HG03280 (cell line): ENCODE measurements around the gene WDR91.
"Not testable (repeated sequence)": the region's sequence is repeated elsewhere in the genome, so short reads cannot be mapped to it uniquely, and the experiment has no call there.

Experiments
- ATAC-seq: cut with Tn5 transposase; IDR thresholded peaks from one replicate; pipeline ENCODE4 v1.9.1; 2021; ENCODE audit warnings: mild to moderate bottlenecking, moderate library complexity; ENCODE audit not compliant: unreplicated experiment

The WDR91 gene

DNA sequence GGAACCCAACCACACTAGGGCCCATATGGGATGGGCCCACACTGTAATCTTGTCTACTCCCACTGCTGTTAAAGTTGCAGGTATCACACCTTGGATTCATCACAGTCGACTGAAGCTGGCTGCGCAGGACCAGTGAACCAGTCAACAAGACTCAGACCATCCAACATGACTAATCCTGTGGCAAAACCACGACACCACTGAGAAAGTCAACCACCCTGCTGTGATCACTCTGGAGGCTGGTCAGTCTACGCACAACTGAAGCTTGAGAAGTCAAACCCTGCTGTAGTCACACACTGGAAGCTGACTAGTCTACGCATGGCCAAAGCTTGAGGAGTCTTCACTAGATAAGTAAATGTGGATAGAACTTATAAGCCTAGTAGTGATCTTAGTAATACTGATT is 31.2 kb downstream of the WDR91 start:
- no peak for ATAC-seq

DNA sequence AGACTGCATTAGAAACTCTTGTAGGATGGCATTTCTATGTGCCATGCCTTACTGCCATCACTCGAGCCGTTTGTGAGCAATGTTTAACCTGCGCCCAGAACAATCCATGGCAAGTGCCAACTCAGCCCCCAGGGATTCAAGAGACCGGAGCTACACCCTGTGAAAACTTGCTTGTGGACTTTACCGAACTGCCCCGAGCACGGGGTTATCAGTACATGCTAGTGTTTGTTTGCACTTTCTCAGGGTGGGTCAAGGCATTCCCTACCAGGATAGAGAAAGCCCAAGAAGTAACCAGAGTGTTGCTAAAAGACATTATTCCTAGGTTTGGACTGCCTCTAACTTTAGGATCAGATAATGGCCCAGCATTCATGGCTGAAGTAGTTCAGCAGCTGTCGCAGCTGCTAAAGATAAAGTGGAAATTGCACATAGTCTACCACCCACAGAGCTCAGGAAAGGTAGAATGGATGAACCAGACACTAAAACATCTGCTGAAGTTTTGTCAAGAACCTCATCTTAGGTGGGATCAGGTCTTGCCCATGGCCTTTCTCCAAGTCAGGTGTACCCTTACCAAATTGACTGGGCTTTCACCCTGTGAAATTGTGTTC is 31.9 kb downstream of the WDR91 start:
- no peak for ATAC-seq

DNA sequence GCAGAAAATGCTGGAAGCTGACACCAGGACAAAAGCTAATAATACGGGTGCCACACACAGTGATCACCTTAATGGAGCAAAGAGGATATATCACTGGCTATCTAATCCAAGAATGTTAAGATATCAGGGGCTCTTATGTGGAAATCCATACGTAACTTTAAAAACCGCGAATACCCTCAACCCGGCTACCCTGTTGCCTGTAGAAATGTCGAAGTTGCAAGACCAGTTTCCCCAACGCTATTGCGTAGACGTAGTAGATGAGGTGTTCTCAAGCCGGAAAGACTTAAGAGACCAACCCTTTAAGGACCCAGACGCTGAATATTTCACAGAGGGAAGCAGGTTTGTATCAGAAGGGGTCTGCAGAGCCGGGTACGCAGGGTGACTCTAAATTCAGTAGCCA is 33.0 kb downstream of the WDR91 start:
- ATAC-seq, result no peak

DNA sequence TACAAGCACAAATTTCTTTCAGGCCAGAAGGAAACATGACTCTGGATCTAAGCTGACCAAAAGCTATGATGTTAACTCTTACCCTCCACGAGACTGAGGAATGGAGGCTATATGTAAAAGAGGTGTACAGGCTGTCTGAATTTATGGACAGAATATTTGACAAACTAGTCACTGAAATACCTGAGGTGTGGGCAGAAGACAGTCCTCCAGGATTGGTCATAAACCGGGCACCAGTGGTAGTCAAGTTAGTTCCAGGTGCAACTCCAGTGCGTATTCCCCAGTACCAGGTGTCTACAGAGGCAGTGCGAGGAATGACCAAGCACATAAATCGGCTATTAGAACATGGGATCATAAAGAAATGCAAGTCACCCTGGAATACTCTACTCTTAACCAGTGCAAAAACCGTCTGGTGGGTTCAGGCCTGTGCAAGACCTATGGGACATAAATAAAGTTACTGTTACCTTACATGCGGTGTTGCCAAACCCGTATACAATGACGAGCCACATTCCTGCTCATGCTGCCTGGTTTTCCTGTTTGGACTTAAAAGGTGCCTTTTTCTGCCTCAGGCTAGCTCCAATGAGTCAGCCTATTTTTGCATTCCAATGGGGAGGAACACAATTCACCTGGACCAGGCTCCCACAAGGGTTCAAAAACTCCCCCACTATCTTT is 34.2 kb downstream of the WDR91 start:
- ATAC-seq, result no peak

DNA sequence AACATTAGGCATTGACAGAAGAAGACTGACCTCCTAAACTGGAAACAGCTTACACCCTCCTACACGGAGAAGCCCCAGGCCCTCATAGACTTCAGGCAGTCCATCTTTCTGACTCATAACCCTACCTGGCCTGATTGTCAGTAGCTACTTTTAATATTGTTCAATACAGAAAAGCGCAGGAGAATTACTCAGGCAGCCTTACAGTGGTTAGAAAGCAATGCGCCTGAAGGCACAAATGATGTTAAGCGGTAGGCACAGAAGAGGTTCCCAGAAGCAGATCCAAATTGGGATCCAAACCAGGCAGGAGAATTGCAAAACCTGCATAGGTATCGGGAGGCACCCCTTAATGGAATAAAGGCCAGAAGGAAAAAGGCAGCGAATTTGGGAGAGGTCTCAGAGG is 35.4 kb downstream of the WDR91 start:
- ATAC-seq, result no peak

DNA sequence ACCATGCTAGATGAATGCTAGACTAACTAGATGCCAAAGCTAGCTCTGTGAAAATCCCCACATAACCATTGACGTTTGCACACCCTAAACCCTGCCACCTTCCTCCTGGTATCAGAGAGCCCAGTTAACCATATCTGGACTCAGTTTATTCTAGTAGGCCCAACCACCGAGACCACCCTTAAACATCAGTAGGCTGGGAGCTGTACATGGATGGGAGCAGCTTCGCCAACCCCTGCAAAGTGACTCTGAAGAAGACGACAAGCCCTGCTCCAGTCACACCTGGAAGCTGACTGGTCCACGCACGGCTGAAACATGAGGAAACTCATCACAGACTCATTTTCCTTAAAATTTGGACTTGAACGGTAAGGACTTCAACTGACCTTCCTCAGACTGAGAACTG is 36.4 kb downstream of the WDR91 start:
- ATAC-seq, result no peak

DNA sequence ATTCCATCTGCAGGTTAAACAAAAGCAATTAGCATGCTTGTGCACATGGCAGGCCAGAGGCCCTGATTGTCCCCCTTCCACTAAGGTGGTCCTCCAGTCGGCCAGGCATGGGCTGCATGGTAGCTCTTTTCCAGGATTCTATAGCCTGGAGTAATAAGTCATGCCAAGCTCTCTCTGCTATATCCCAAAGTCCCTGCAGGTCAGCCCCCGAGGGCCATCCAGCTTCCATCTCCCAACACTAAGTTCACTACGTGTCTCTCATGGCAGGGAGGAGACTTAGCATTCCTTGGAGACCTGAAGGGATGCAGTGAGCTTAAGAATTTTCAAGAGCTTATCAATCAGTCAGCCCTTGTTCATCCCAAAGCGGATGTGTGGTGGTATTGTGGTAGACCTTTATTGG is 37.4 kb downstream of the WDR91 start:
- ATAC-seq, result not testable (repeated sequence)

DNA sequence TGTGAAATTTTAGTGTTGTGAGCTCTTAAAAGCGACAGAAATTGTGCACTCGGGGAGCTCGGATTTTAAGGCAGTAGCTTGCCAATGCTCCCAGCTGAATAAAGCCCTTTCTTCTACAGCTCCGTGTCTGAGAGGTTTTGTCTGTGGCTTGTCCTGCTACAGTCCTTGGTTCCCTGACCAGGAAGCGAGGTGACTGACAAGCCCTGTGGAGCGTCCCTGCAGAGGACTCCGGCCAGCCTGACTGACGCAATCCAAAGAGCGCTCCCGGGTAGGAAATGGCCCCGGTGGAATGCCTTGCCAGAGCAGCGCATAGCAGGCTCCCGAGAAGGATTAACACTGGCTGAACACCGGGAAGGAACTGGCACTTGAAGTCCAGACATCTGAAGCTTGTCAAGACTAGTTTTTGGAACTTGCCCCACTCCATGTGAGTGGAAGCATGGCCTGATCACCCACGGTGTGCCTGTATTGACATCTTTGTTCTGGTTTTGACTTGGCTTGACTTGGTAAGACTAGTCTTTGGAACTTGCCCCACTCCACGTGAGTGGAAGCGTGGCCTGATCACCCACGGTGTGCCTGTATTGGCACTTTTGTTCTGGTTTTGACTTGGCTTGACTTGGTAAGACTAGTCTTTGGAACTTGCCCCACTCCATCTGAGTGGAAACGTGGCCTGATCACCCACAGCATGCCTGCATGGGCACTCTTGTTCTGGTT is 39.6 kb downstream of the WDR91 start:
- not testable (repeated sequence) for ATAC-seq

DNA sequence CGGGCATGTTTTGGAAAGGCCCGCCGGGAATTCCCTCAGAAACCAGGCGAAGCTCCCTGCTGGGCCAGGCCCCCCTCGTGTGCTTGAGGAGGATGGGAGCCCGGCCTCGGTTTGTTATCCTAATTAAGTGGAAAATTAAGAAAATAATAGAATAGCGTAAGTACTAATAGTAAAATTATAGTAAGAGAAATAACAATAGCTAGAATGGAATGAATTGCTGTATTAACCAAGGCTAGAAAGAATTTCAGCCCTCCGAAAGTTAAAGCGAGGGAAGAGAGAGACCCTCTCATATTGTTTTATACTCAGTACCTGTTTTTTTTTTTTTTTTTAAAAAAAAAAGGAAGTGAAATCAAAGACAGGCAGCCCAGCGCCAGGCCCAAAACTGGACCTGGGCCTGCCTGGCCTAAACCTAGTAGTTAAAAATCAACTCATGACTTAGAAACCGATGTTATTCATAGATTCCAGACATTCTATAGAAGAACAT is 40.3 kb downstream of the WDR91 start:
- ATAC-seq, result peak; percentile 23

DNA sequence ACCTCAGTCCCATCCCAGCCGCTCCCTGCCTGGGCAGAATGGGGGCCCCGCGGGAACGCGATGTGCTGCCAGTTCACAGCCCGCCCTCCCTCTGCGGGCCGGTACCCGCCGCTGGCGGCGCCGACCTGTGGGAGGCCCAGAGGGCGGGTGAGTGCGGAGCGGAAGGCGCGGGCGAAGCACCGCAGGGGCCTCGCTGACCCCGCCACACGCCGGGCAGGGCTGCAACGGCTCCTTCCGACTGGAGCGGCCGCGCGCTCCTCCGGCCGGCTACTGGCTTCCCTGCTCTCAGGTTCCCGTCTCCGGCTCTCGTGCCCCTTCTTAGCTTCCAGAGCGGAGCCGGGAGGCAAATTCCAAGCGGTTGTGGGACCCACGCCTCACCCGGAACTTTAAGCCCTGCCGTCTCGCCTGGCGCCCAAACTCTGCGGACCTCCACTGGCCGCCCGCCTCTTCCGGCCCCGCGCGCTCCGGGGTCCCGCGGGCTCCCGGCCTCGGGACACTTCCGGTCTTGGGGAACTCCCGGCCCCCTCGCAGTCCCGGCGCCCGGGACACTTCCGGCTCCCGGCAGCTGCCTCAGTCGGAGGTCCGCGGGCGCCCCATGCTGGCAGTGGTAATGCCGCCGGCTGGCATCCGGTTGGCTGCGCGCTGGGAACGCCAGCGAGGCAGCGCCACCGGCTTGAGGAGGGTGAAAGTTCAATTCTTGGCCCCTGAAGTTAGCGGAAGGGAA is 40.9 kb downstream of the WDR91 start, which contains the start of gene CYREN:
Gene CYREN (minus strand): TSS at position 434 of the 724 bp plus-strand sequence. CDS start 1,785 bp downstream, outside the sequence.
- peak; percentile 77 for ATAC-seq

DNA sequence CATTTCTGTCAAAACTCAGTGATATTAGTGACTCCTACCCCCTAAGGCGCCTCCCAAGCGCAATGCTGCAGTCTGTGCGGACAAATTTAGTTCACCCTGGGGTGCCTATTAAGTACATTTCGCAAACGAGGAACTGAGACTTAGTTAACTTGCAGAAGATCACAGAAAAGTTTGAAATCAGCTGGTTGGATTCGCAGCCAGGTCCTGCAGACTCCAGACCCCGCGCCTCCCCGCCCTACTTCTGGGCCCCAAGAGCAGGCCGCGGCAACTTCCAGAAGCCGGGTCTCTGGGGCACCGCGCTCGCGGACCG is 41.4 kb downstream of the WDR91 start:
- ATAC-seq, result peak; percentile 10

DNA sequence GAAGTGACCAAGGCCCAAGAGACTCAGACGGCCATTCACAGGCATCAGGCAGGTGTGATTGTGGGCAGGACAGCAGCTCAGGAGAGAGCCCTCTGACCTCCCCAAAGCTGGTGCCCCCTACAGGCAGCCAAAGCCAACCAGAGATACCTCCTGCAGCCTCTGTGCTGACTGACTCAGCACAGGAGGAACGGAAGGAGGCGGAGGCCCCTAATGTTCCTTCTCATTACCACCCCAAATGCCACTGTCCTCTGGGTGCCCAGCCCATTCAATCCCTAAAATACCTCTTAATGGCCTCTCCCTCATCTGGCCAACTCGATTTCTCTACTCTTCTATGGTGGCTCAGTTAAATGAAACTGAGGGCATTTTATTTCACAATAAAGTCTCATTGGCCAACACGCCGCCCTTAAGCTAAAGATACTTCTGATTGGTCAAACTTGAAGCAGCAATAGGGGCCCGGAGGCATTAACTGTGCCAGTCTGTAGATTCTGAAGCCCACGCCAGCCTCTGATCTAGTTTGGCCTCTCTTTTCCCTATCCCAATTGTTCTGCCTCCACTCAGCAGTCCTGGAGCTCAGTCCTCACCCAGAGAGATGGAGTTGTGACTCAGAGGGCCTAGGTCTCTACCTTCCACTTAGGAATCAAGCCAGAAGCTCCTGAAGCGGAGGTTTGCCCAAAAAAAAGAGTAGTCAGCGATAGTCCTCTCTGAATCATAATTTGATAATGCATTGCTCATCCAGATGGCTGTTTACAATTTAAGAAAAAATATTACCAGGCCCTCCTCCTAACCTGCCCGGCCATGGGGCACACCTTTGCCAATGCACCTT is 42.0 kb downstream of the WDR91 start:
- peak; percentile 41 for ATAC-seq

DNA sequence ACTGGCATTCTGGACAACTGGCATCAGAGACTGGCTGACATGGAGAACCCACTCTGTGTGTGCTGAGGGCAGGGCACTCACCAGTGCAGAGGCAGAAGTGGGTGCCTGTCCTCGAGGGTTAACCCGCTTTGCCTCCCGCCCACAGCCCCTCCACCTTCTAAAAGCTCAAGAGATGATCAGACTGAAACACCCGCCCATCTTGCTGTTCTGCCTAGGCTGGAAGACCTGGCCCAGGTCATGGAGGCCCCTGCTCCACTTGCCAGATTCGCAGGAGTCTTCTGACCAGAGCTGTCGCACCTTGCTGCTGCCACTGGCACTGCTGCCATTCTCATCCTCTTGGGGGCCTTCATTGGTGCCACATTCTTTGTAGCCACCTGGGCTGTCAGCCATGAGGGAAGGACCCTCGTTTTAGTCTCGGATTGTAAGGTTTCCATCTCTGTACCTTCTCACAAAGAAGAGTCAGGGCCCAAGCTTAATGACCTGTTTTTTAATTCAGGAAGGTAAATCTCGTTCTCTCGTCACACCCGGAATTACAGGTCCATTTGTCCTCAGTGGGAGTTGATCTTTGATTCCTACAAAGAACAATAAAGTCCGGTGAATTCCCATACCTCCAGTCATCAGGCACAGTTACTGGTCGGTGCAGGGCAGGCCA is 42.7 kb downstream of the WDR91 start:
- ATAC-seq, result no peak

DNA sequence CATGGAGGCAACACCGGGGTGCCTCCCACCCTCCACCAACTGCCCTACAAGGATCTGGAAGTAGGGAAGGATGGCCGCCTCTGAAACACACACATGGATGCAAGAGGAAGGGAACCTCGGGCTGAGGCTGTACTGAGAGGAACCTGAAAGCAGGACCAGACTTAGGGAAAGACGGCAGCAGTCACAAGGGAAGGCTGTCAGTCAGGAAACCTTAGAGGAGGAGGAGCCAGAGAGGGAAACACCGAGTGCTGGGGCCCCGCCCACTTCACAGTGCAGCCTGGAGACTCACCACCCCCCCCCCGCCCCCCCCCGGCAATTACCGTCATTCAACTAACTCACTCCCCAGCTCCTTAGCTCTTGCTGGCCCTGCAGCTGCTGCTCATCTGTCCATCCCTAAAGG is 43.3 kb downstream of the WDR91 start:
- ATAC-seq, result no peak

DNA sequence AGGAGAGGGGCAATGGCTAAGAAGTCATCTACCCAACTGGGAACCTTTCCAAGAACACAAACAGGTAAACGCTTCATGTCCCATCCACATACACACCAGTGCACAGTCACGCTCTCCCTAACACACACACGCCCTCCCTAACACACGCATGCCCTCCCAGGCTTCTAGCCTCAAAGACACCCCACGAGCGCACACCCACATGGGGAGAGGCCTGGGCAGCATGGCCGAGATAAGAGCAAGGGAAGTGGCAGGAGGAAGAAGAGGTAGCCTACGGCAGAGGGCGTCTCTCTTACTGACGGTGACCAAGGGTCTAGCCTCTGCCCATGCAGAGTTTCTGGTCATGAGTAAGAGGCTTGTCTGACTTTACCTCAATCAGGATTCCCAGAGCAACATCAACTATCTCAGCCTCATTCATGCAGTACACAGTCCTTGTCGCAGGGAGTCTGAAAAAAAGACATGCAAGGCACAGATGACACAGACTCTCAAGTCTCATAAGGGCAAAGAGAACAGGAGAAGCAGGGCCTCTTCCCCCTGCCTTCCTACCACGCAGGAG is 43.9 kb downstream of the WDR91 start:
- no peak for ATAC-seq

DNA sequence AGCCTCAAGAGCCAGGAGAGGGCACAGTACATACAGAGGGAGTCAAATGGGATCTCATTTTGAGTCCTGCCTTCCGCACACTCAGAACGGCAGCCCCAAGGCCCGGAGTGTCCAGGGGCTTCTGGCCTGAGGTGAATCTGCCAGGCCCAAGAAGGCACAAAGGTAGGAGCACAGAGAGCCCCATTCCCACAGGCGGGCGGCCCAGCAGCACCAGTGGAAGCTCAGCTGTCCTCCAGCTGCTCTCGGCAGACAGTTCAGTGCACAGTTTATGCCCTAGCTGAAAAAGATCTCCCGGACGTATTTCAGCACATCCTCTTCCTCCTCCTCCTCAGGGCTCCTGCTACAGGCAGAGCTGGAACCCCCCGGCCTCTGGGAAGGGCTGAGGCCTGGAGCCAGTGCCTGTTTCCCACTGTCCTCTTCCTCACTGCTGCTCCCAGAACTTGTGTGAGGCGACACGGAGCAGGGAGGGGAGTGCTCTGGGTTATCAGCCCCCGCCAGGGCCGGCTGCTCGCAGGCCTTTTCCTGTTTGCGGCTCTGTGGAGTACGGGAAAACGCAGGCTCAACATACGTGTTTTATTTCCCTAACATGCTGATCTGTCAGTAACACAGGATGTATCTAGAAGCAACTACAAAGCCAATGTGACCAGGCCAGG is 44.9 kb downstream of the WDR91 start:
- ATAC-seq, result no peak

DNA sequence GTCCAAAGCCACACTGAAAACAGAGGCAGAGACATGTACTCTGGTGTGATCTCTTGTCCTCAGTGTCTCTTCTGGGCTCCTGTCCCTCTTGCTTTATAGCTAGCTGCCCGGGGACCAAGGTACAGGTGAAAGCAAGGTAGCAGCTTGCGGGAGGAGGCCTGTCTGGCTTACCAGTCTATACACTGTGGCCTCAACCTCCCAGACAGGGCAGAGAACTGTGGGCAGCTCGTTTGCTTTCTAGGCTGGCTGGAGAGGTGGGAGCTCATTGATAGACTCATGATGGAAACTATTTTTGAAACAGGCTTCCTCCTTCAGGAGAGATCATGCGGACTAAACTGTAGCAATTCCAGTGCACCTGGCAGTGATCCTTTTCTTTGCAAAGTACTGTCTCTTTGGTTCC is 45.5 kb downstream of the WDR91 start:
- no peak for ATAC-seq

DNA sequence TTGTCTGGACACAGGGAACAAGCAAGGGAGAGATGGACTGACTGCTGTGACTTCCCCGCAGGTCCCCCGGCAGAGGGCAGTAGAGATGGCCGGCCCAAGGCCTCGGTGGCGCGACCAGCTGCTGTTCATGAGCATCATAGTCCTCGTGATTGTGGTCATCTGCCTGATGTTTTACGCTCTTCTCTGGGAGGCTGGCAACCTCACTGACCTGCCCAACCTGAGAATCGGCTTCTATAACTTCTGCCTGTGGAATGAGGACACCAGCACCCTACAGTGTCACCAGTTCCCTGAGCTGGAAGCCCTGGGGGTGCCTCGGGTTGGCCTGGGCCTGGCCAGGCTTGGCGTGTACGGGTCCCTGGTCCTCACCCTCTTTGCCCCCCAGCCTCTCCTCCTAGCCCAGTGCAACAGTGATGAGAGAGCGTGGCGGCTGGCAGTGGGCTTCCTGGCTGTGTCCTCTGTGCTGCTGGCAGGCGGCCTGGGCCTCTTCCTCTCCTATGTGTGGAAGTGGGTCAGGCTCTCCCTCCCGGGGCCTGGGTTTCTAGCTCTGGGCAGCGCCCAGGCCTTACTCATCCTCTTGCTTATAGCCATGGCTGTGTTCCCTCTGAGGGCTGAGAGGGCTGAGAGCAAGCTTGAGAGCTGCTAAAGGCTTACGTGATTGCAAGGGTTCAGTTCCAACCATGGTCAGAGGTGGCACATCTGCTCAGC is 46.8 kb downstream of the WDR91 start:
- no peak for ATAC-seq
